ENCODE measurements around the gene CXCL16.

CXCL16 gene, protein sequence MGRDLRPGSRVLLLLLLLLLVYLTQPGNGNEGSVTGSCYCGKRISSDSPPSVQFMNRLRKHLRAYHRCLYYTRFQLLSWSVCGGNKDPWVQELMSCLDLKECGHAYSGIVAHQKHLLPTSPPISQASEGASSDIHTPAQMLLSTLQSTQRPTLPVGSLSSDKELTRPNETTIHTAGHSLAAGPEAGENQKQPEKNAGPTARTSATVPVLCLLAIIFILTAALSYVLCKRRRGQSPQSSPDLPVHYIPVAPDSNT

DNA sequence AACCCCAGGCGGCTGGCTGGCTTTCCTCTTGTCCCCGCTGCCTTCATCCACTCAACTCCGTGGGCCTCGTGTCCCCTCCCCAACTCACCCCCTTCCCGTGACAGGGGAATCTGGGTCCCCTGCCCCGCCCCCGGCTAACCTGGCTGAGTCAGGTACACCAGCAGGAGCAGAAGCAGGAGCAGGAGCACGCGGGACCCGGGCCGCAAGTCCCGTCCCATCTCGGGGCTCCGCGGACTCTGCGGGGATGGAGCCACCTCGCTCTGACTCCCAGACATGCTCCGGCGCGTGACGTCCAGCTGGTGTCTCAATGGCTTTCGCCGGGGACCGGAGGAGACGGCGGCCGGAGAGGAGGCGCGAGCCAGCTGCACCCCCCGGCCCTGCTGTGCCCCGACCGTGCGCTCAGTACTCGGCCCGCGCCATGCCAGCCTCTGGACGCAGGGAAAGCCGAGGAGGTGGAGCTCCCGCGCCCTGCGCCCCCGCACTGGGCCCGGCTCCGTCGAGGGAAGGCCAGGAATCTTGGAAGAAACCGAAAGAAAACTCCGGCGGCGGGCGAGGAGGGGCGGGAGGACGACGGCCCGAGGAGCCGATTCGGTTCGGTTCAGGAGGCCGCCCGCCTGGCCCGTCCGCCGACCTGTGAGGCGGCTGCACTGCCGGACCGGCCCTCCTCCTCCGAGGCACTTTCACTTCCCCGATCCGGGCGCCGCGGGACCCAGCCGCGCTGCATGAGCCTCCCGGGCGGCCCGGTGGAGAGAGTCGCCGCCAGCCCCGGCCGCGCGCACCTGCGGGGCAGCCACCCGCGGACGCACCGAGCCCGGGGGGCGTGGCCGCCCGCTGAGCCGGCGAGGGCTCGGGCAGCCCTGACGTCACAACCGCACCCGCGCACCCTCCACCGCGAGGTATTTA is at the start of gene CXCL16, which contains the start of gene ZMYND15:
TSS of gene CXCL16 (minus strand) at position 807 of the 903 bp plus-strand sequence. CDS start at position 218, 589 bp downstream.
TSS of gene ZMYND15 (plus strand) at position 712 of the 903 bp plus-strand sequence. CDS start 716 bp downstream, outside the sequence.
- no peak for DNase-seq

DNA sequence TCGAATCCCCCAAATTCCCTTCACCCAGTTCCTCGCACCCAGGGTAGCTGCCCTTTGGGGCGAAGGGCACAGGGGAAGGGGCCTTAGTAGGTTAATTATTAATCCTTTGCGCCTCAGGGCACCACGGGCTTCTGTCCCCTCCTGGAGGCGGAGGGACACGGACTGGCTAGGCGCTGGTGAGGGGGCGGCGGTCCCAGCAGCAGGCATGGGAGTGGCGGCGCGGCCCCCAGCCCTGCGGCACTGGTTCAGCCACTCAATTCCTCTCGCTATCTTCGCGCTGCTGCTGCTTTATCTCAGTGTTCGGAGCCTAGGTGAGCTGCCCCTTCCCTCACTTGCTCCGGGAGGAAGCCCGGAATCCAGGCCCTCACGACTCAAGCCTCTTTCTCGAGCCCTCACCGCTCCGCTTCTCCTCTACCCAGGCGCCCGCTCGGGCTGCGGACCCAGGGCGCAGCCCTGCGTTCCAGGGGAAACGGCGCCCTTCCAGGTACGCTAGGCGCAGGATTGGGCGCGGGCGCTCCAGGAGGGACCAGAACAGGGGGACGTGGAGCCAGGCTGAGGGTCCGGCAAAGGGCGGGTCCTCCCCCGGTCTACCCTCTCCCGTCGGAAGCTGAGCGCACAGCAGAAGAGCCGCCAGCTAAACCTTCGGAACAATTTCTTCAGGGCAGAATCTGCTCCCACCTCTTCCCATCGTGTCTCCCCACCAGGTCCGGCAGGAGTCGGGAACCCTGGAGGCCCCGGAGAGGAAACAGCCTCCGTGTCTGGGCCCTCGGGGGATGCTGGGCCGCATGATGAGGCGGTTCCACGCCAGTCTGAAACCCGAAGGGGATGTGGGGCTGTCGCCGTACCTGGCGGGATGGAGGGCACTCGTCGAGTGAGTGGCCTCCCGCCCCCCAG is 49.3 kb upstream of the CXCL16 start, which contains the start of gene GLTPD2:
TSS of gene GLTPD2 (plus strand) at position 158 of the 894 bp plus-strand sequence. CDS start at position 206, 48 bp downstream.
- DNase-seq, result no peak

DNA sequence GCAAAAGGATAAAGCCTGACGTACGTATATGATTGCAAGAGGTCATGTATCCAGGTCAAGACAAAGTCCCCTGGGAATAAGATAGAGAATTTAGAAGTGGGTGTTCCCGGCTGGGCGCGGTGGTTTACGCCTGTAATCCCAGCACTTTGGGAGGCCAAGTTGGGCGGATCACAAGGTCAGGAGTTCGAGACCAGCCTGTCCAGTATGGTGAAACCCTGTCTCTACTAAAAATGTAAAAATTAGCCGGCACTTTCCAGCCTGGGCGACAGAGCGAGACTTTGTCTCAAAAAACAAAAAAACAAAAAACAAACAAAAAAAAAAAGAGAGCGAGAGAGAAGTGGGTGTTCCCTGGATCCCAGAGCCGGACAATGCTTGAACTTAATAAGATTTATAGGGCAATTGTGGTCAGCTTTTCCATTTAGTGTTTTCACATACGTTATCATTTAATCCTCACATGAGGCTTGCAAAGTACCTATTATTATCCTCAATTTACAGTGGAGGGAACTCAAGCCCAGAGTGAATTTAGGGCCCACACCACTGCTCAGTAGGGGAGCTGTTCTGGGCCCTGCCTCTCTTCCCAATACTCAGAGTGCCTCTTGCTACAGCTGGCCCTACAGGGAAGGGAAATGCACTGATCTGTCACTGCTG is 48.6 kb upstream of the CXCL16 start:
- DNase-seq, result no peak

DNA sequence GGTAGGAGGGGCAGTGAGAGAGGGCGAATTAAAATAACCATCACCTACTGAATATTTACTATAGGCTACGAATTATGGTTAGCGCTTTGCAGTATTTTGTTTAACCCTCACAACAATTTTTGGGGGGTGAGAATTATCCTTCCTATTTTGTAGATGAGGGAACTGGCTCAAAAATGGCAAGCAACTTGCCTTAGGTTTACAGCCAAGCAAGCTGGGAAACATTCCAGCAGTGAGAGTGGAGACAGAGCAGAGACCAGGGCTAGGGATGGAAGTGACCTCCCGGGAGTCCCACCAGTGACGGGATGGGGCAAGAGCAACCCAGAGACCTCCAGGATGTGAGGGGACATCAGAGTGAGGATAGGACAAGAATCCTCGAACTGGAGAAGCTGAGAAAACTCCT is 46.8 kb upstream of the CXCL16 start:
- no peak for DNase-seq

DNA sequence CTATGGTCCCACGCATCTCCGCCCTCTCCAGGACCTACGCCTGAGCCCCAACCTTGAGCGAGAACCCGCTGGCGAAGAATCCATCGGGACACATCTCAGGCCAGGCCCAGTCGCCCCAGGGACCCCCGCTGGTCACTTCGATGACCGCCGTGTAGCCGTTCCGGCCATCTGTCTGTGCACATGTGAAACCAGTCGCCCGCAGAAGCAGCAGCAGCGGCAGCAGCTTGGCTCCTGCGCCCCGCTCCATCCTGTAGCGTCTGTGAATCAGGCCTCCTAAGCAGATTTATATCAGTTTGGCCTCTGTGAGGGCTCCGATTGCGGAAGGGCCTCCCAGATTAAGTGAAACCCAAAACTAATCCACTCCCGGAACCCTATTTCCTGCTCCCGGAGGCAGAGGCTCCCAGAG is 46.4 kb upstream of the CXCL16 start, which contains the start of gene VMO1:
TSS of gene VMO1 (minus strand) at position 259 of the 406 bp plus-strand sequence. CDS start at position 247, 12 bp downstream.
- DNase-seq, result no peak

DNA sequence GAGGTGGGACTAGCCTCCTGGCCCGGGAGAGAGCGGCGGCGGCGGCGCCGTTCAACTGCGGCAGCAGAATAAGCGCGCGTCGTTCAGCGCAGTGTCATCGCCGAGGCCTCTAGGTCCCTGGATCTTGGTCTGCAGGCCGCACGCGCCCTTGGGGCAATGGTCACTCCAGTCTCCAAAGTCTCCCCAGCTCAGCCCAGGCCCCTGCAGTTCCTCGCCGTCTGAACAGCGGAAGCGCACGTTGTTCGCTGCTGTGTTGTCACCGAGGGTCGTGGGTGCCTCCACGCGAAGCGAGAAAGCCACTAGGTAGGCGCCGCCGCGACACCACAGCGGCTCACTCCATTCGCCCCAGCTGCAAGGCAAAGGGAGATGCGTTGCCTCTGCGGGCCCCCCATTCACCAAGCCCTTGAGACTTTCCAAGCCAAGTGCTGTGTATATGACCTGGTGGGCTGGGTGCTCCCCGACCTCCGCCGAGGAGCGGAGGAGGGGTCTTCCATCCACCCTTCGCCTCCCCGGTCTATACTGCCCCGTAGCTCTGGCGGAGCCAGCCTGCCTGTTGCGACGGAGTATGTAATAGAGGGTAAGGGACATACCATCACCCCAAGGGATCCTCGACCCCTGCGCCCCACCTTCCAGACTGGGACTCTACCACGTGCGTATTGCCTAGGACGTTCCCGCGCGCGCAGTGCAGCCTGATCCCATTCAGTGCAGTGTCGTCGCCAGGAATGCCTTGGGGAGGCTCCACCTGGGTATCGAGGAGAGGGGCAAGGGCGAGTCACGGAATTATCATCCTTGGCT is 45.8 kb upstream of the CXCL16 start:
- no peak for DNase-seq

DNA sequence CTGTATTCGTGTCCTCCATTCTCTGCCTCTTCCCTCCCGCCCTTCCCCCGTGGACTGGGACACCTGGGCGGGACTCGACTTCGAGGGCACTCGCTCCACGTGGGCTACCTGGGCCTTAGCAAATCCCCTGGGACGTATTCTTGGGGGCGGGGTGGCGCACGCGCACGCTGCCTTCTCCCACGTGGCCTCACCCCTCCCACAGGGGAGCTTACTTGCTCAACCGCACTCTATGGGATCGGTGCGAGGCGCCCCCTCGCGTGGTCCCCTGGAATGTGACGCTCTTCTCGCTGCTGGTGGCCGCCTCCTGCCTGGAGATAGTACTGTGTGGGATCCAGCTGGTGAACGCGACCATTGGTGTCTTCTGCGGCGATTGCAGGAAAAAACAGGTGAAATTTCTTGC is 42.9 kb upstream of the CXCL16 start:
- no peak for DNase-seq

DNA sequence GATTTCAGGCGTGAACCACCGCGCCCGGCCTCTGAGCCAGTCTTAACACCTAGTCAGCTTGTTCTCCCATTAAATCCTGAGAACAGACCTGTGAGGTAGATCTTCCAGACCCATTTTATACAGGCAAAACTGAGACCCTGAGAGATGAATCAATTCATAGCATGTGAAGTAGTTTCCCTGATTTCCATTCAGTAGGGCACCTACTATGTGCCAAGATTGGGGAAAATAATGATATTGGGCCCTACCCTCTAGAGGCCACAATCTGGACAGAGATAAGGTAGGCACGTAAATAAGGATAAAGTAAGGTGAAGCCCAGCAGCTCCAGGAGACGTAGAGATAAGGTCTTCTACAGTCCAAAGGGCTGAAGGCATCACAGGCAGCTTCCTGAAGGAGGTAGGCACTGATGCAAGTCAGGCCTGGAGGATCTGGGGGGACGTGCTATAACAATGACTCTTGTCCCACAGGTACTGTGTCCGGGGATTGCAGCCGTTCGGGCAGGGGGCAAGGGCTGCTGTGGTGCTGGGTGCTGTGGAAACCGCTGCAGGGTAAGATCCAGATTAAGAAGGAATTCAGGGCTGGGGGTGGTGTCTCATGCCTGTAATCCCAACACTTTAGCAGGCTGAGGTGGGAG is 40.7 kb upstream of the CXCL16 start:
- no peak for DNase-seq

DNA sequence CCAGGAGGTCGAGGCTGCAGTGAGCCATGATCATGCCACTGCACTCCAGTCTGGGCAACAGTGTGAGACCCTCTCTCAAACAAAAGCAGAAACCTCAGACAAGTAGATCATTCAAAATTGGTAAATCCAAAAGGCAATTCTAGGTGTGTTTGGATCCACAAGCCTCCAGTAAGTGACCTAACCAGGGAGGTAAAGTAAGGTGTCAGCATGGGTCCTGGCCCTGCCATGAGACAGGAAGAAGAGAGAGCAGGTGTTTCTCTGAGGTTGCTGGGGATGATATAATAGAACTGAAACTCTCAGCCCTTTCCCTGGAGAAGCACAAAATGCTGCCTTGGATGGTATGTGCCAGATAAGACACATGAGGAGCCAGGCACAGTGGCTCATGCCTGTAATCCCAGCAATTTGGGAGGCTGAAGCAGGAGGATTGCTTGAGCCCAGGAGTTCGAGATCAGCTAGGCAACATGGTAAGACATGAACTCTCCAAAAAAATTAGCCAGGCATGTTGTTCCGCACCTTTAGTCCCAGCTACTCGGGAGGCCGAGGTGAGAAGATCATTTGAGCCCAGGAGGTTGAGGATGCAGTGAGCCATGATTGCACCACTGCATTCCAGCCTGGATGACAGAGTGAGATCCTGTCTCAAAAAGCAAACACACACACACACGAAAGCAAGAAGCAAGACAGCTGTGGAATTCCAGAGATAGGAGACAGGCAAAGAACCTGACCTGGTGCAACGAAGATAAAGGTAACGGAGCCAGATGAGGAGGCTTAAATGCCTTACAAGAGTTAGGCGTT is 38.4 kb upstream of the CXCL16 start:
- no peak for DNase-seq

DNA sequence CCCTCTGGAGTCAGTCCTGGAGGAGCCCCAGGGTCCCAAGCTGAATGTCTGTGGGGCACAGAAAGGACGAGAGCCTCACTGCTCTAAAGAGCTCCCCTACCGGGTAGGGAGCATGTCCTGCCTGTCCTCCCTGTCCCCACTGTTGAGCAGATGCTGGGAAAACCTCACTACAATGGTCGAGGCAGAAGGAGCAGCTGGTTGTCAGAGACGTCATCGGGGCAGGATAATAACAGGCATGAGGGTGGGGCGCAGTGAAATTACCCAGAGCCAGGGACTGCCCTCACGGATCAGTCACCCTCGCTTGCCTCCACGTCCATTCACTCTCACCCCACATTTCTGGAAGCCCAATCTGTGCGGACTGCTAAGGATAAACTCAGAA is 32.5 kb upstream of the CXCL16 start:
- no peak for DNase-seq

DNA sequence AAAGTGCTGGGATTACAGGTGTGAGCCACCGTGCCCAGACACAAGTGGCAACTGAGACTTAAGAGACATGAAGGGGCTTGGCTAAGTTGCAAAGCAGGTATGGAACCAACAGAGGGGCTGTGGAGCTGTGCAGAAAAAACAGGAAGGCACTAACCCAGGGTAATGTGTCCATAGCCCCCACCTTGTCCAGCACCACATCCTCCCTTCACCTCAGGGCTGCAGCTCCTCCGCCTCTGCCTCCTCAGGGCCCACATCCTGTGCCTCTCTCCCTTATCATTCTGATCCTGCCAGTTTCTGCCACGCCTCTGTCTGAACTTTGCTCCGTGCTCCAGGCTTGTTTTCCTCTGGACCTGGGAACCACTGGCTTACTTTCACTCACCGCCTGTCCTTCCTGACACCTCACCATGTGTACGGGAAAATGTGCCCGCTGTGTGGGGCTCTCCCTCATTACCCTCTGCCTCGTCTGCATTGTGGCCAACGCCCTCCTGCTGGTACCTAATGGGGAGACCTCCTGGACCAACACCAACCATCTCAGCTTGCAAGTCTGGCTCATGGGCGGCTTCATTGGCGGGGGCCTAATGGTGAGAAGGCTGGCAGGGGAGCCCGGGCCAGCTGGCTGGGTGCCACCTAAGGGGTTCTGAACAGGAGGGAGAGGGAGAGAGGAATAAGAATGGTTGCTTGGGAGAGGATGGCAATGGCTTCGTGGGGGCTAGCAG is 31.9 kb upstream of the CXCL16 start, which contains the start of gene TM4SF5:
TSS of gene TM4SF5 (plus strand) at position 368 of the 716 bp plus-strand sequence. CDS start at position 405, 37 bp downstream.
- no peak for DNase-seq

DNA sequence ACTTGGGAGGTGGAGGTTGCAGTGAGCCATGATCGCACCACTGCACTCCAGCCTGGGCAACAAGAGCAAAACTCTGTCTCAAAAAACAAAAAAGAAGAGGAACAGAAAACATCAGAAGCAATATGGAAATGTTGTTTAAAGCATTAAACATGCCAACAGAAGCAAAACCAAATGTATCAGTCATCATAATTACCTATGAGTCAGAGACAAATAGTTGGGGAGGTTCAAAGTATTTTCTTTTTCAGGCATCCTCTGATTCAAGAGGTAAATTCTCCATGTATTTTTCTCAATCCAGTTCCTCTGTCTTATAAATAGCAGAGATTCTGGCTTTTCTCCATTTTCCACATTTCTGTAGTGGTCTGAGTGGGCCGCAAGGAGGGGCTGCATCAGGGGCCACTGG is 29.9 kb upstream of the CXCL16 start:
- DNase-seq, result no peak

DNA sequence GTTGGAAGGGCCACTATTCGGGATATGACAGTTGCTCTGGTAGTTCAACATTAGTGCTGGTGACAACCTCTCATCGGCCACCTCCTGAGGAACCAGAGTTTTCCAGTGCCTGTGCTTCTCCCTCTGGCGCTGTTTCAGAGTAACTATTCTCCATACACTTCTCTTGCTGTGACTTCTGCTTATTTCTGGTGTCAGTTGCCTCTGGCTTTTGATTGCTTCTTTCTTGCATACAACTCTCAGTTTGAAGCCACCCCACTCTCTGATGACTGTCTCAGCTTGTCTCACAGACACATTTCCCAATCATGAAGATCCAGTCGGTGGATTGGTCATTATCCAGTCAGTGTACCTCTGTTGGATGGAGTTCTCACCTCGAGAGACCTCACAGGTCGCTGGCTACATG is 28.6 kb upstream of the CXCL16 start:
- no peak for DNase-seq

DNA sequence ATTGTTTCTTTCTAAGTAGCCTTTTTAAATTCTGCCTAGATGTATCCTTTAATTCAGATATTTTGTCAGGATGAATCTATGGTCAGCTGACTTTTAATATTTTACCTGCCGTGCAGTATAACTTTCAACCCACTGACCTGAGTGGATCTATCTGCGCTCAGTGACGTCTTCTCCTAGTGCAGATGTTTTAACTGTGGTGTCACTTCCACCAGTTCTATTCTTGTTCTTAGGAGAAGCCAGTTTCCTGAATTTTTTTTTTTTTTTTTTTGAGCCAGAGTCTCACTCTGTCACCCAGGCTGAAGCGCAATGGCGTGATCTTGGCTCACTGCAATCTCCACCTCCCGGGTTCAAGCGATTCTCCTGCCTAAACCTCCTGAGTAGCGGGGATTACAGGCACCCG is 27.0 kb upstream of the CXCL16 start:
- no peak for DNase-seq

DNA sequence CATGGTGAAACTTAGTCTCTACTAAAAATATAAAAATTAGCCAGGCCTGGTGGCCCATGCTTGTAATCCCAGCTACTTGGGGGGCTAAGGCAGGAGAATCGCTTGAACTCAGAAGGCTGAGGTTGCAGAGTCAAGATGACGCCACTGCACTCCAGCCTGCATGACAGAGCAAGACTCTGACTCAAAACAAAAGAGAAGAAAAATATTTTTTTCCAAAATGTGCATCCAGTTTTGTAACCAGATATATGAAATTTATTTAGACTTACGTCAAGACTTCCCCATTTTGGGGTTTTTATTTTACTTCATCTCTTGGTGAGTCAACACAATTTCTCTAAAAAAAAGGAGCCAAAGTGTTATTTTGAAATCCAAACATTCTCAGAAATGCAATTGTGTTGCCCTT is 26.5 kb upstream of the CXCL16 start:
- DNase-seq, result no peak

DNA sequence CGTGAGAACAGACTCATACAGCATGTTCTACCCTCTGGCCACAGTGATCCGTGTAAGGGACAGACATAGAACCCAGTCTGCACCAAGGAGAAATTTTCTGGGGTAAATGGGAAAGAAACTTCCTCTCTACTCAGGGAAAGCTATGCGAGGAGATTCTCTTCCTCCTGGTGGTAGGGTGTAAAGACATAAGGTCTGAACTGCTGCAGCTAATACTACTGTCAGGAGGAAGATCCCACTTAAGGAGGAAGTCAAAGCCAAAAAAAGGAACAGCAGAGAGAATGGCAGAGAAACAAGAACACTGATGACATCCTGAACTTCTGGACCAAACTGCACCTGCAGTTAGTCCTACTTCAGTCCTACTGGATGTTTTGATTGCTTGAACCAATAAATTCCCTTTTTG is 24.9 kb upstream of the CXCL16 start:
- peak in 1 of 2 donors; percentile 29 for DNase-seq

DNA sequence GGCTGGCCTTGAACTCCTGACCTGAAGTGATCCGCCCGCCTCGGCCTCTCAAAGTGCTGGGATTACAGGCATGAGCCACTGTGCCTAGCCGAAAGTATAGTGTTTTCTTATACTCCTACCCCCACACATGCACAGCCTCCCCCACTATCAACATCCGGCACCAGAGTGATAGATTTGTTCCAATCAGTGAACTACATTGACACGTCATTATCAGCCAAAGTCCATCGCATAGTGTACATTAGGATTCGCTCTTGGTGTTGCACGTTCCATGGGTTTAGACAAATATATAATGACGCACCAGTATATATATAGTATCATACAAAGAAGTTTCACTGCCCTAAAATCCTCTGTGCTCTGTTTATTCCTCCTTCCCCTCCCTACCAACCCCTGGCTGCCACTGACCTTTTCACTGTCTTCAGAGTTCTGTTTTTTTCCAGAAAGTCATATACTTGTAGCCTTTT is 20.1 kb upstream of the CXCL16 start:
- DNase-seq, result no peak

DNA sequence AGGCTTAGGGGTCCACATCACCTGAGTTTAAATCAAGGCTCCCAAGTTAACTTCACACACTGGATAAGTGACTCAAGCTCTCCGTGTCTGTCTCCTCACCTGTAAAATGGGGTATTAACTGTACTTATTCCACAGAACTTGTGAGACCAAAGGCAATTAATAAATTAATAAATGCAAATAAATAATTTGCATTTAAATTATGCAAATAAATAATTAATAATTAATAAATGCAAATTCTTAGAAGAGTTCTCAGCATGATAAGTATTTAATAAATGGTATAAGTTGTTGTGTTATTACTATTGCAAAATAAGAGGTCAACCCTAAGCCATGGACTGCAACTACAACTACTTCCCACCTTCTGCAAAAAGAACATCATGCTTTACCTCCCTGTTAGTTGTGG is 13.7 kb upstream of the CXCL16 start:
- no peak for DNase-seq

DNA sequence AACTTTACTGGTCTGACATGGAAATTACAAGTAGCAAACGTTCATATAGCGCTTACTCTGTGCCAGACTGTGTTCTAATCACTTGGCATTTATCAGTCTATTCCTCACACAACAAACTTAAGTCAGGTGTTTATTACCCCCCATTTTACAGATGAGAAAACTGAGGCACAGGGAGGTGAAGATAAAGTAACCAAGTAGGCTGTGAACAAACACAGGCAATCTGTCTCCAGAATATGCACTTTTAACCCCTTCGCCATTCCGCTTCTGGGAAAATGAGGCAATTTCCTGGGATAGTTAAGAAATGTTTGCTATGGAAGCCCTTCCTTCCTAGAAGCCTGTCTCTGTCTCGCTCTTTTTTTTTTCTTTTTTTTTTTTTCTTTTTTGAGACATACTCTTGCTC is 12.2 kb upstream of the CXCL16 start:
- DNase-seq, result no peak
